NCI-H2081 (cell line): ENCODE data around the gene PGLYRP4.

Experiments
- DNase-seq, 2 experiments: peaks; one replicate each; lab custom pipeline; 2025; lab: John Stamatoyannopoulos, UW

The PGLYRP4 gene

GRCh38 chr1:153288634-153289275 is 59.9 kb downstream of the PGLYRP4 start:
- DNase-seq: no peak
